Embryonic facial prominence (tissue), 1 donor: Measurements from ENCODE around the gene CARD6.
"Not testable (repeated sequence)": the region's sequence is repeated elsewhere in the genome, so short reads cannot be mapped to it uniquely, and the experiment has no call there.

Experiments used
- DNase-seq: peaks from one replicate; pipeline ENCODE4 v3.0.0-alpha.2; 2016; ENCODE audit errors: extremely low spot score

Gene CARD6

GRCh38 chr5:40828690-40829661 lies 12.2 kb upstream of the CARD6 start:
- DNase-seq = no peak

- DNase-seq = no peak
Measured at GRCh38 chr5:40829748-40830533, 11.2 kb upstream of the CARD6 start.

GRCh38 chr5:40831346-40832210 lies 9.6 kb upstream of the CARD6 start:
- DNase-seq = no peak

- DNase-seq = no peak
Measured at GRCh38 chr5:40832345-40832744, 8.8 kb upstream of the CARD6 start.

- no peak for DNase-seq
Measured at GRCh38 chr5:40833712-40834229, 7.4 kb upstream of the CARD6 start.

- no peak for DNase-seq
Measured at GRCh38 chr5:40834391-40834848, 6.7 kb upstream of the CARD6 start.

- DNase-seq = peak; percentile 97
Measured at GRCh38 chr5:40834849-40835787, 6.0 kb upstream of the CARD6 start, which contains the start of gene RPL37. RPL37 (minus strand) TSS chr5:40835222; CDS start chr5:40835185, 37 bp downstream.

GRCh38 chr5:40838086-40838485 lies 3.1 kb upstream of the CARD6 start:
- DNase-seq = no peak

- DNase-seq = no peak
Measured at GRCh38 chr5:40842351-40842750, 1.2 kb downstream of the CARD6 start.

- DNase-seq = no peak
Measured at GRCh38 chr5:40844565-40844964, 3.4 kb downstream of the CARD6 start.

GRCh38 chr5:40846371-40846770 lies 5.2 kb downstream of the CARD6 start:
- no peak for DNase-seq

GRCh38 chr5:40847525-40847924 lies 6.4 kb downstream of the CARD6 start:
- DNase-seq = no peak

- no peak for DNase-seq
Measured at GRCh38 chr5:40853632-40854192, 12.5 kb downstream of the CARD6 start.

- no peak for DNase-seq
Measured at GRCh38 chr5:40860711-40861110, 19.5 kb downstream of the CARD6 start.

GRCh38 chr5:40865004-40865403 lies 23.8 kb downstream of the CARD6 start:
- DNase-seq = not testable (repeated sequence)

GRCh38 chr5:40866844-40867243 lies 25.7 kb downstream of the CARD6 start:
- DNase-seq = no peak

GRCh38 chr5:40869384-40869783 lies 28.2 kb downstream of the CARD6 start:
- no peak for DNase-seq

- DNase-seq = no peak
Measured at GRCh38 chr5:40871177-40871576, 30.0 kb downstream of the CARD6 start.

GRCh38 chr5:40872253-40872652 lies 31.1 kb downstream of the CARD6 start:
- DNase-seq = not testable (repeated sequence)
